GM11168 (cell line): Measurements from ENCODE around the gene SKP1.

Source experiments
- in situ Hi-C: fragments of 300-500 bp; cut with MboI; formaldehyde crosslinking; loops from one replicate; pipeline ENCODE4 v1.12.0; 2022; ENCODE audit warnings: low sequenced_read_pairs; ENCODE audit not compliant: unreplicated experiment

SKP1 gene

GRCh38 chr5:134145041-134145757 lies 31.6 kb downstream of the SKP1 start:
- in situ Hi-C loops, result no loop called here

GRCh38 chr5:134143944-134144941 lies 32.5 kb downstream of the SKP1 start:
- in situ Hi-C loops, result loop anchor here (5.0 kb wide), 1 partner anchor 102 kb away; no protein-coding TSS in a partner anchor

- in situ Hi-C loops, result loop anchor here (5.0 kb wide), 1 partner anchor 101 kb away; no protein-coding TSS in a partner anchor
Measured at GRCh38 chr5:134143431-134143830, 33.3 kb downstream of the SKP1 start.

- in situ Hi-C loops, result loop anchor here (5.0 kb wide), 1 partner anchor 101 kb away; no protein-coding TSS in a partner anchor
Measured at GRCh38 chr5:134142806-134143205, 33.9 kb downstream of the SKP1 start.

- in situ Hi-C loops, result loop anchor here (5.0 kb wide), 1 partner anchor 100 kb away; no protein-coding TSS in a partner anchor
Measured at GRCh38 chr5:134142052-134142451, 34.7 kb downstream of the SKP1 start.

DNA sequence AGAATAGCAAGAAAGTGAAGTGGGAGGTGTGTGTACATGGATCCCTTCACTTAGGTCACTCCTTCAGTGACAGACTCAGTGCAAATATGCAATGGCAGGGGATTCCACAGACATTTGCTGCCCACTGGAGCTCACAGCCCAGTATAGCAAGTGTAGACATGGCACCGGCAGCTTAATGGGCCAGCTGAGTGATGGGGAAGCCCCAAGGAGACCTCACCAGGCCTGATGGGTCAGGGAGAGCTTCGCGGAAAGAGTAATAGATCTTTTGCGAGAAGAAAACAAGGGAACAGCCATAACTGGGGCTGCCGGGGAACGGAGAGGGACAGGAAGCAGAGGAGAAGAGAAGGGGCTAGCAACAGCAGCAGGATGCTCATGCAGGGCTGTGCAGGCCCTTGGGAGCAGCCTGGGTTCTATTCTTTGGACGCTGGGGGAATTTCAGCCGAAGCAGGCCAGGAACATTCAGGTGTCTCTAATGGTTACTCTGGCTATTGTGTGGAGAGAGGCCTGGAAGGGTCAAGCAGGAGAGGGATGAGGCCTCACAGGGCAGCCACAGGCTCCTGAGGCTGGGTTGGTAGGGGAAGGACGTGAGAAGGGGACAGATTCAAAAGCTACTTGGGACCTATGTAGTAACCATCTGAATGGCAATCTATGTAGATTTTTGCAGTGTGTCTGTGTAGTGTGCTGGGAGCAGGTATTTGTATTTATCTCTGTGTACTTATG lies 35.3 kb downstream of the SKP1 start:
- in situ Hi-C loops, result loop anchor here (5.0 kb wide), 1 partner anchor 99 kb away; no protein-coding TSS in a partner anchor

- in situ Hi-C loops, result loop anchor here (5.0 kb wide), 1 partner anchor 98 kb away; no protein-coding TSS in a partner anchor
Measured at GRCh38 chr5:134140530-134141201, 36.1 kb downstream of the SKP1 start.

- in situ Hi-C loops, result loop anchor here (5.0 kb wide), 1 partner anchor 98 kb away; no protein-coding TSS in a partner anchor
Measured at GRCh38 chr5:134139891-134140469, 36.8 kb downstream of the SKP1 start.

- in situ Hi-C loops, result no loop called here
Measured at GRCh38 chr5:134139377-134139851, 37.3 kb downstream of the SKP1 start.

DNA sequence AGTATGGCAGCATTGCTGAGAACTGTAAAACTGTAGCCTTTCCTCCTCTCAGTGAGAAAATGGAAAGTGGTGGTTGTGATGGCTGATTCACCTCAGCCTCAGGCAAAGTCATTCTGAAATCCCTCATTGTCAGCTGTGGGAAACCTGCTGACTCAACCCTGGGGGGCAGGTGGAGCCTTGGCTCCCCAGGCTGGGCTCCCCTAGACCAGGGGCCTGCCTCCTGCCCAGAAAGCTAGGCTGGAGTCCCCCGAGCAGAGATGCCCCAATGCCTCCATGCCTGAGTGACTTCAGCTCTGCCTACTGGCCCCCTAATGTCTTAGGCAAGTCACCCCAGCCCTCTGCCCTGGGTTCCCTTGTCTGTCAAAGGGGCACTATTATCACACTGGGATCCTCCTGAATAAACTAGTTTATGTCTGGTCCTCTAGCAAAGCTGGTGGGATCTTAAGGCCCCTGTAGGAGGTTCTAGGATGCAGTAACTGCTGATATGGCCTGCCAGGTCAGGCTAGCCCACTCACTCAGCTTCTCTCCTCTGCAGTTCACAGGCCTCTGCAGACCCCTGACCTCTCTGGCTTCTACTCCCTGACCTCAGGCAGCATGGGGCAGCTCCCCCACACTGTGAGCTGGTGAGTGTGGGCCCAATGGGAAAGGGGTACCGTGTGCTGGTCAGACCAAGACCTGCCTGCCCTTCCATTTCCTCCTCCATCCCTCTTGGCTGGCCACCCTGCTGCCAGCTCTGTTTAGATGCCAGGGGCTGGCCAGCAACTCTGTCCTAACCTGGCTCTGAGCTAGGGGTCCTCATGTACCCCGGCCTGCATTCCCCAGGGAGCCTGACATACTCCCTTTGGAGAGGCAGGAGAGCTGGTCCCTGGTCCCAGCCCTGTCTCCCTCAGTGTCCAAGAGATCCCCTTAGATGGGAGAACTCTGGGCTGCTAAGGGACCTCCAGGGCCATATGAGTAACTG lies 38.1 kb downstream of the SKP1 start:
- in situ Hi-C loops, result no loop called here

- in situ Hi-C loops, result no loop called here
Measured at GRCh38 chr5:134136771-134137170, 40.0 kb downstream of the SKP1 start.

DNA sequence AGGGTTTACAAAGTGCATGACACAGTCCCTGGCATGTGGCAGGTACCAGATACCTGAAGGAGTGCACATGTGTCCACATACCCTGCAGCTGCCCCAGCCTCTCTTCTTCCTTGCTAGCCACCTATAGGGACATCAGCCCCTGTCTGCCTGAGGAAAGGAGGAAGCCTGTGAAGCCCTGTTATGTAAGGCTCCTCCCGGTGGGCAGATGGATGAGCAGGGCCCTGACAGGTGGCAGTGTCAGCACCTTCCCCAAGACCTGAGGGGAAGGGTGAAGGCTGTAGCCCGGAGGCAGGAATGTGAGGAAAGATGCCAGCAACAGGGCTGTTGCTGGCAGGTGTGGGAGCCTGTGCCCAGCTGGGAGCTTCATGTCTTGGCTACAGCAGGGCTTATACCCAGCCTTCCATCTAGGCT lies 40.5 kb downstream of the SKP1 start:
- in situ Hi-C loops, result no loop called here

DNA sequence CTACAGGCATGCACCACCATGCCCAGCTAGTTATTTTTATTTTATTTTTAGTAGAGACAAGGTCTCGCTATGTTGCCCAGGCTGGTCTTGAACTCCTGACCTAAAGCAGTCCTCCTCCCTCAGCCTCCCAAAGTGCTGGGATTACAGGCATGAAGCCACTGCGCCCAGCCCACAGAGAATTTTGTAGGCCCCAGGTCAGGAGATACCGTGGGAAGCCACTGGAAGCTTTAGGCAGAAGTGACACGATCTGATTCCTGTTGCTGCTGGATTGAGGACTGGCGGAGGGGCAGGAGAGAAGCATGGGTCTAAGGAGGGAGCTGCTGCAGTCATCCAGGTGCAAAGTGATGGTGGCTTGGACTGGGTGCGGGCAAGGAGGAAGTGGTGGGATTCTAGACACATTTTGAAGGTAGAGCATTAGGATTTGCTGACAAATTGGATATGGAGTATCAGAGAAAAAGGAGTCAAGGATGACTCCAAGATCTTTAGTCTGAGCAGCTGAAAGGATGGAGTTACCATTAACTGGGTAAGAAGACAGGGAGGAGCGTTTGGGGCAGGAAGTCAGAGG lies 41.6 kb downstream of the SKP1 start:
- in situ Hi-C loops, result no loop called here

DNA sequence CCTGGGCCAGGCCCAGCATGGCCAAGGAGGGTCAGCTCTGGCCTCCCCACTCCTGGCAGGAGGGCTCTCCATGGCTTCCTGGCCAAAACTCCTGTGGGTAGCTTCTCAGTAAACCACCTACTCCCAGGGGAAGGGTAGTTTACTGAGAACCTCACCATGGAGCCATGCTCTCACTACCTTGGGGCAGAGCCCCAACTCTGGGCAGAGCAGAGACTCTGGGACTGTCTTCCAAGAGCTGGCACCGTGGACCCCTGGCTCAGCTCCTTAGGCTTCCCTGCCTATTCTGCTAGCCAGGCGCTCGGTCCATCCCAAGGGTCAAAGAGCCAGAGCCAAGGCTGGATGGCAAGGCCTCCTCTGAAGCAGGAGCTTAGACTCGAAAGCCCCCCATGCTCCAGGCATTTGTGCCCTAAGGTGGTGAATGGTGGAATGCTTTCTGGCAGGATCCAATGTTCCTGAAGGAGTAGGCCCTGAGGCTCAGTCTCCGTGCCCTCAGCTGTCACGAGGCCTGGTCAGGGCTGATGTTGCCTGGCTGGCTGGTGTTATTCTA lies 42.7 kb downstream of the SKP1 start:
- in situ Hi-C loops, result no loop called here

DNA sequence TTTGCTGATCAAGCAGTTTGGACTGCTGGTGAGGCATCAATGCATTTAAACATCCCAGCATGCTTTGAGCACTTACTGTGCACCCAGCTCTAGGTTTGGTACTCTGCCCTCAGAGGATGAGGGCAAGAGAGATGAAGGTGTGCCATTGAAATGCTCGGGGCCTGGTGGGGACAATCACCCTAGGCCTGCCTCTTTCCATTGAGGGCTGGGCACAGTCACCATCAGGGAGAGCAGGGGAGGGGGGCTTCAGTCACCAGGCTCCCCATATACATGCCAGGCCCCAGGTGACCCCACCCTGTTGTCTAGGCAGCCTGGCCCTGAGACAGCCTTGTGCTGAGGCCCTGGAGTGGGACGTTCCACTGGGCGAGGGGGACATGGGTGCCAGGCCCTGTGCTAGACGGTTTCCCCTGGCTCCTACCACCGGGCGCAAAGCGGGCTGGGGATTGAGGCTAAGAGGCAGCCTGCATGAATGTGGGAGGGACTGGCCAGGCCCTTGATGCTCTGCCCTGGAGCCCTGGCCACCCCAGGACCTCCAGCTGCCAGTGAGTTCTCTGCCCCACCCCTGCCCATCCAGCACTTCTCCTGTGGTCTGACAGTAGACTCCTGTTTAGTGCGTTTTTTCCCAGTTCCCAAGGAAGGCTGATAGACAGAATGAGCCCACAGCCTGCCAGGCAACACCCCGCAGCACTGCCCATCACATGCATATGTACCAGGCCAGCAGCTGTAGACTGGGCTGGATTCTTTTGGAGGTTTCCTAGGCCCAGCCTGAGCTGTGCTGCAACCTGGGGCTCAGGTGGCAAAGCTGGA lies 43.4 kb downstream of the SKP1 start:
- in situ Hi-C loops, result no loop called here

- in situ Hi-C loops, result no loop called here
Measured at GRCh38 chr5:134132372-134133187, 44.2 kb downstream of the SKP1 start.
